ENCODE data around the gene CCDC127.
"Not testable (repeated sequence)": the region's sequence is repeated elsewhere in the genome, so short reads cannot be mapped to it uniquely, and the experiment has no call there.

GRCh38 chr5:235527-235926, 17.6 kb upstream of the CCDC127 start:
- TF ChIP-seq CTCF (IDR thresholded peaks at IDR 0.05 in 8 of 11, conservative IDR thresholded peaks at IDR 0.05 in 3 of 11); POLR2AphosphoS5 (IDR thresholded peaks at IDR 0.05): not testable (repeated sequence)

Measured in spleen (tissue), 7 donors.